Right lobe of liver (tissue), 4 donors: ENCODE measurements around the gene TSFM.

ENCODE experiments used
- POLR2A ChIP-seq: fragments of 450-650 bp; IDR thresholded peaks from one replicate; pipeline ENCODE4 v1.6.1; 2017; ENCODE audit warnings: antibody characterized with exemption, mild to moderate bottlenecking
- TF ChIP-seq, protein P1 (sequence below), 4 donors: fragments of 200-600 bp in 3 of 4; fragments of 450-650 bp in 1 of 4; IDR thresholded peaks; one replicate each; pipeline versions ENCODE4 v1.5.1 to v1.8.0; 2016 to 2022; ENCODE audit warnings: antibody characterized with exemption in 4 of 4, mild to moderate bottlenecking in 2 of 4
- donor health status: DM: no; HTN: no; CAD: no.
- donor health status: DM: no; HTN: no; CAD: no.
- donor health status: DM: no; HTN: yes; CAD: no.

DNA sequence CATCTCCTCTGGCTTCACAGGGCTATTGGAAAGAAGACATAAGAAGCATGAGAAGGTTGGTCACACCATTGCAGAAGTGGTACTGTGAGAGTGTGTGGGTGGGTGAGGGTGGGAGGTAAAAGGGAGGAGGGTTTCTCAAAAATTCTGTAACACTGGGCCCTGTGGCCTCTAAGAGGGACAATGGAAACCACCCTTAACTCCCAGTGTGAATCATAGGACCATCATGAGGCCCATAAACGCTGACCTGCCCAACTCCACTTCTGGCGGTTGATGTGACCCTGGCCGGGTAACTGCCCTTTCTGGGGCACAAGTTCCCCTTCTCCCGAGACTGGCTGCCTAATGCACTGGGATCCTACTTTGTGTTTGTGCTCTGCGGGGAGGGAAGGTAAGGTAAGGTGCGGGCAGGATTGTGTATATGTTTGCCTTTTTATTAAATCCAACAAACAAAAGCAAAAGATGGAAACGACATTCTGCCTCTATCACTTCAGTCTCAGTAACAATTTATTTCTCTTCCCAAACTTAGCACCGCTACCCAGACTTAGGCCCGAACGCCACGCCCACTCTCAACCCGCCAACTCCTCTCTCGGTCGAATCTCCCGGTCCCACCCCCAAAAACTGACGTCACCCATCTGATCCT is 11.2 kb upstream of the TSFM start:
- TF ChIP-seq, protein P1, sequence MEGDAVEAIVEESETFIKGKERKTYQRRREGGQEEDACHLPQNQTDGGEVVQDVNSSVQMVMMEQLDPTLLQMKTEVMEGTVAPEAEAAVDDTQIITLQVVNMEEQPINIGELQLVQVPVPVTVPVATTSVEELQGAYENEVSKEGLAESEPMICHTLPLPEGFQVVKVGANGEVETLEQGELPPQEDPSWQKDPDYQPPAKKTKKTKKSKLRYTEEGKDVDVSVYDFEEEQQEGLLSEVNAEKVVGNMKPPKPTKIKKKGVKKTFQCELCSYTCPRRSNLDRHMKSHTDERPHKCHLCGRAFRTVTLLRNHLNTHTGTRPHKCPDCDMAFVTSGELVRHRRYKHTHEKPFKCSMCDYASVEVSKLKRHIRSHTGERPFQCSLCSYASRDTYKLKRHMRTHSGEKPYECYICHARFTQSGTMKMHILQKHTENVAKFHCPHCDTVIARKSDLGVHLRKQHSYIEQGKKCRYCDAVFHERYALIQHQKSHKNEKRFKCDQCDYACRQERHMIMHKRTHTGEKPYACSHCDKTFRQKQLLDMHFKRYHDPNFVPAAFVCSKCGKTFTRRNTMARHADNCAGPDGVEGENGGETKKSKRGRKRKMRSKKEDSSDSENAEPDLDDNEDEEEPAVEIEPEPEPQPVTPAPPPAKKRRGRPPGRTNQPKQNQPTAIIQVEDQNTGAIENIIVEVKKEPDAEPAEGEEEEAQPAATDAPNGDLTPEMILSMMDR (IDR thresholded peaks at IDR 0.05), result no peak
- TF ChIP-seq POLR2A, result no peak
